Measurements from ENCODE around the gene MATCAP1. TPM values are rescaled to one million over a fixed set of nuclear protein-coding genes. Genes with fewer than 3 reads are reported as not detected.

MATCAP1 gene
- total RNA-seq, 3 donors from 2014 or later (not counting 1 experiment from before 2014, with no cell fraction given): 7.2 to 12.6 (median 10.9) TPM

GRCh38 chr16:67158637-67159600 is 24.8 kb downstream of the MATCAP1 start:
- WGBS (ENCODE audit: insufficient coverage): 6% methylated on average over 34 of the region's 34 CpGs
- Mint-ChIP-seq H3K4me3 (peak overlapping the region; percentile 88), H3K27me3 (ENCODE audit: low read depth in 2 of 2) (peaks cover 0 to 11% of the 10 kb centered on the region in 2 donors), H3K27ac (peak overlapping the region; percentile 80 to 85), H3K4me1 (peaks cover 25 to 45% of the 10 kb centered on the region in 2 donors), H3K36me3 (no peaks in the 10 kb centered on the region), H3K9me3 (no peaks in the 10 kb centered on the region)
- intact Hi-C loops (cut with micrococcal nuclease): loop anchor here (1.0 to 5.0 kb wide), 2 partner anchors 24 to 47 kb away; partner anchors contain the start of gene MATCAP1
- TF ChIP-seq CTCF (IDR thresholded peaks at IDR 0.05): no peak
- Histone ChIP-seq H3K27ac (ENCODE audit: low read length) (peak overlapping the region; percentile 88), H3K27me3 (ENCODE audit: control insufficient read depth, insufficient read depth, low read length) (peaks cover 22% of the 10 kb centered on the region), H3K9me3 (ENCODE audit: control insufficient read depth, insufficient read depth, low read length) (no peaks in the 10 kb centered on the region), H3K36me3 (ENCODE audit: control insufficient read depth, insufficient read depth, low read length) (no peaks in the 10 kb centered on the region), H3K4me1 (ENCODE audit: control insufficient read depth, insufficient read depth, low read length) (peaks cover 77% of the 10 kb centered on the region), H3K4me3 (ENCODE audit: low read length) (peak overlapping the region; percentile 93)
- ATAC-seq (peak; percentile 25 to 44 (median 30)), DNase-seq (peak; percentile 50 to 91)

- no peaks in the 10 kb centered on the region for H3K36me3 ChIP-seq (ENCODE audit: control insufficient read depth, insufficient read depth, low read length)
- Mint-ChIP-seq H3K36me3 (no peaks in the 10 kb centered on the region), H3K27ac (peak overlapping the region; percentile 80 to 85), H3K4me1 (peaks cover 25 to 47% of the 10 kb centered on the region in 2 donors), H3K4me3 (peak overlapping the region; percentile 88), H3K27me3 (ENCODE audit: low read depth in 2 of 2) (peaks cover 2 to 17% of the 10 kb centered on the region in 2 donors), H3K9me3 (no peaks in the 10 kb centered on the region)
- no peaks in the 10 kb centered on the region for H3K9me3 ChIP-seq (ENCODE audit: control insufficient read depth, insufficient read depth, low read length)
- 72% methylated on average over 7 of the region's 7 CpGs for WGBS (ENCODE audit: insufficient coverage)
- ATAC-seq (no peak), DNase-seq (peak in 1 of 2 donors; percentile 67)
- H3K4me3 ChIP-seq (ENCODE audit: low read length): no peak overlapping the region
- H3K27me3 ChIP-seq (ENCODE audit: control insufficient read depth, insufficient read depth, low read length): peaks cover 17% of the 10 kb centered on the region
- peak overlapping the region; percentile 88 for H3K27ac ChIP-seq (ENCODE audit: low read length)
- peaks cover 70% of the 10 kb centered on the region for H3K4me1 ChIP-seq (ENCODE audit: control insufficient read depth, insufficient read depth, low read length)
- no peak for TF ChIP-seq CTCF (IDR thresholded peaks at IDR 0.05)
- intact Hi-C loops (cut with micrococcal nuclease): loop anchor here (5.0 kb wide), 1 partner anchor 46 kb away; no protein-coding TSS in a partner anchor
These were observed 25.7 kb downstream of the MATCAP1 start for GRCh38 chr16:67157892-67158635.

GRCh38 chr16:67157106-67157748 is 26.5 kb downstream of the MATCAP1 start:
- Histone ChIP-seq H3K9me3 (ENCODE audit: control insufficient read depth, insufficient read depth, low read length) (no peaks in the 10 kb centered on the region), H3K27me3 (ENCODE audit: control insufficient read depth, insufficient read depth, low read length) (peaks cover 10% of the 10 kb centered on the region), H3K27ac (ENCODE audit: low read length) (peak overlapping the region; percentile 88), H3K4me3 (ENCODE audit: low read length) (no peak overlapping the region), H3K36me3 (ENCODE audit: control insufficient read depth, insufficient read depth, low read length) (no peaks in the 10 kb centered on the region), H3K4me1 (ENCODE audit: control insufficient read depth, insufficient read depth, low read length) (peaks cover 62% of the 10 kb centered on the region)
- ATAC-seq (no peak), DNase-seq (no peak)
- 90% methylated on average over 7 of the region's 7 CpGs for WGBS (ENCODE audit: insufficient coverage)
- peaks cover 7 to 19% of the 10 kb centered on the region in 2 donors for H3K27me3 Mint-ChIP-seq (ENCODE audit: low read depth in 2 of 2)
- no peaks in the 10 kb centered on the region for H3K36me3 Mint-ChIP-seq
- intact Hi-C loops (cut with micrococcal nuclease): loop anchor here (5.0 kb wide), 1 partner anchor 45 kb away; no protein-coding TSS in a partner anchor
- peak overlapping the region; percentile 80 to 85 for H3K27ac Mint-ChIP-seq
- no peaks in the 10 kb centered on the region for H3K9me3 Mint-ChIP-seq
- TF ChIP-seq CTCF (IDR thresholded peaks at IDR 0.05): no peak
- H3K4me1 Mint-ChIP-seq: peaks cover 25 to 52% of the 10 kb centered on the region in 2 donors
- peak overlapping the region; percentile 88 for H3K4me3 Mint-ChIP-seq

Measured in natural killer cell (primary cell).